BJ (cell line): Measurements from ENCODE around the gene PKNOX1. TPM values are rescaled to one million over a fixed set of nuclear protein-coding genes. Genes with fewer than 3 reads are reported as not detected.
"Not testable (repeated sequence)": the region's sequence is repeated elsewhere in the genome, so short reads cannot be mapped to it uniquely, and the experiment has no call there.

ENCODE experiments used
- CTCF ChIA-PET: fragments of 350-600 bp; formaldehyde crosslinking; extraction: SDS; loops from one replicate; lab custom pipeline; 2021; ENCODE audit warnings: antibody characterized with exemption, inconsistent platforms; lab: Yijun Ruan, JAX
- POLR2A ChIA-PET: fragments of 300-600 bp; sonication (Branson Sonifier 250); formaldehyde crosslinking; extraction: SDS; loops from one replicate; lab custom pipeline; 2021; ENCODE audit warnings: antibody characterized with exemption; lab: Charles Lee
- DNase-seq: peaks from one replicate; pipeline ENCODE4 v3.0.0-alpha.2; 2011; ENCODE audit warnings: low read depth
- H3K27me3 ChIP-seq: 2 replicates; pipeline ENCODE4 v1.6.0; 2011; ENCODE audit warnings: low read length; ENCODE audit not compliant: control insufficient read depth, insufficient read depth
- H3K36me3 ChIP-seq: 2 replicates; pipeline ENCODE4 v1.5.1; 2011; ENCODE audit warnings: low read length; ENCODE audit not compliant: control insufficient read depth, insufficient read depth
- H3K4me3 ChIP-seq: 2 replicates; pipeline ENCODE4 v1.5.1; 2011; ENCODE audit warnings: low read depth, mild to moderate bottlenecking, control low read depth, low read length
- CTCF ChIP-seq: IDR thresholded peaks from 2 replicates; pipeline ENCODE4 v1.5.1; 2011; ENCODE audit warnings: low read depth, mild to moderate bottlenecking, control low read depth, inconsistent platforms, low read length, moderate library complexity; ENCODE audit not compliant: insufficient read depth
- polyA plus RNA-seq: library from polyadenylated mRNA; depleted of rRNA; stranded (reverse); fragments of >200 nt; gene quantifications from 2 replicates; pipeline ENCODE4 v1.2.3, GENCODE V29; 2011

The PKNOX1 gene
- polyA plus RNA-seq, 1 experiment = 38.9 TPM

GRCh38 chr21:43001316-43001715 lies 27.0 kb downstream of the PKNOX1 start:
- TF ChIP-seq CTCF = no peak
- ChIA-PET POLR2A (no interaction called here), CTCF (no interaction called here)
- H3K36me3 ChIP-seq = no peaks in the 10 kb centered on the region; the same call in 1 of the 2 replicates
- no peak overlapping the region for H3K4me3 ChIP-seq
- no peaks in the 10 kb centered on the region for H3K27me3 ChIP-seq
- no peak for DNase-seq

GRCh38 chr21:43004926-43005325 lies 30.6 kb downstream of the PKNOX1 start:
- ChIA-PET POLR2A (no interaction called here), CTCF (no interaction called here)
- no peak overlapping the region for H3K4me3 ChIP-seq
- no peak for DNase-seq
- no peak for TF ChIP-seq CTCF
- H3K27me3 ChIP-seq = no peaks in the 10 kb centered on the region
- H3K36me3 ChIP-seq = no peaks in the 10 kb centered on the region; the same call in 1 of the 2 replicates

- no peaks in the 10 kb centered on the region for H3K27me3 ChIP-seq
- no peak for DNase-seq
- ChIA-PET POLR2A (no interaction called here), CTCF (no interaction called here)
- no peak overlapping the region for H3K4me3 ChIP-seq
- no peak for TF ChIP-seq CTCF
- no peaks in the 10 kb centered on the region; the same call in 1 of the 2 replicates for H3K36me3 ChIP-seq
These were observed 31.3 kb downstream of the PKNOX1 start for GRCh38 chr21:43005635-43006034.

- H3K36me3 ChIP-seq, H3K4me3 ChIP-seq, DNase-seq, CTCF ChIA-PET, POLR2A ChIA-PET, H3K27me3 ChIP-seq: not testable (repeated sequence)
These were observed 31.9 kb downstream of the PKNOX1 start for GRCh38 chr21:43006051-43006873.

- POLR2A ChIA-PET = no interaction called here
These were observed 32.5 kb downstream of the PKNOX1 start for GRCh38 chr21:43006874-43007208.

More at GRCh38 chr21:43006874-43007208, 32.5 kb downstream of the PKNOX1 start:
- DNase-seq = no peak
- H3K36me3 ChIP-seq = peaks cover 4% of the 10 kb centered on the region
- CTCF ChIA-PET = no interaction called here
- H3K27me3 ChIP-seq = no peaks in the 10 kb centered on the region
- H3K4me3 ChIP-seq = no peak overlapping the region
- TF ChIP-seq CTCF = no peak
